ENCODE measurements around the gene MAP3K7CL.

MAP3K7CL gene

GRCh38 chr21:29218749-29219148 lies 88.3 kb downstream of the MAP3K7CL start:
- H3K27ac ChIP-seq (ENCODE audit: low read depth in 2 of 2, low read length in 2 of 2) = peak overlapping the region; percentile 68 to 78
- no peaks in the 10 kb centered on the region for H3K9me3 ChIP-seq (ENCODE audit: control insufficient read depth in 2 of 2, low read length in 2 of 2)
- peak overlapping the region; percentile 42 to 43 for H3K4me3 ChIP-seq (ENCODE audit: low read length in 2 of 2)
- peaks cover 7 to 27% of the 10 kb centered on the region in 2 donors for H3K4me1 ChIP-seq (ENCODE audit: control insufficient read depth in 2 of 2, insufficient read depth in 2 of 2, low read length in 2 of 2)
- H3K36me3 ChIP-seq (ENCODE audit: control insufficient read depth in 2 of 2, insufficient read depth in 2 of 2, low read length in 2 of 2) = no peaks in the 10 kb centered on the region
- peak overlapping the region in 1 of 2 donors; percentile 1 for H3K9ac ChIP-seq (ENCODE audit: low read depth in 1 of 2, low read length in 2 of 2)
- H3K27me3 ChIP-seq (ENCODE audit: control insufficient read depth in 2 of 2, insufficient read depth in 2 of 2, low read length in 2 of 2) = no peaks in the 10 kb centered on the region

- Histone ChIP-seq H3K36me3 (ENCODE audit: control insufficient read depth in 2 of 2, insufficient read depth in 2 of 2, low read length in 2 of 2) (no peaks in the 10 kb centered on the region), H3K27me3 (ENCODE audit: control insufficient read depth in 2 of 2, insufficient read depth in 2 of 2, low read length in 2 of 2) (no peaks in the 10 kb centered on the region), H3K9me3 (ENCODE audit: control insufficient read depth in 2 of 2, low read length in 2 of 2) (no peaks in the 10 kb centered on the region), H3K4me3 (ENCODE audit: low read length in 2 of 2) (peak overlapping the region in 1 of 2 donors; percentile 24), H3K4me1 (ENCODE audit: control insufficient read depth in 2 of 2, insufficient read depth in 2 of 2, low read length in 2 of 2) (peaks cover 7 to 27% of the 10 kb centered on the region in 2 donors), H3K27ac (ENCODE audit: low read depth in 2 of 2, low read length in 2 of 2) (peak overlapping the region; percentile 68 to 78), H3K9ac (ENCODE audit: low read depth in 1 of 2, low read length in 2 of 2) (peak overlapping the region in 1 of 2 donors; percentile 1)
Observed at GRCh38 chr21:29219165-29219770, 88.8 kb downstream of the MAP3K7CL start.

- Histone ChIP-seq H3K4me3 (ENCODE audit: low read length in 2 of 2) (no peak overlapping the region), H3K36me3 (ENCODE audit: control insufficient read depth in 2 of 2, insufficient read depth in 2 of 2, low read length in 2 of 2) (no peaks in the 10 kb centered on the region), H3K27ac (ENCODE audit: low read depth in 2 of 2, low read length in 2 of 2) (no peak overlapping the region), H3K9me3 (ENCODE audit: control insufficient read depth in 2 of 2, low read length in 2 of 2) (no peaks in the 10 kb centered on the region), H3K9ac (ENCODE audit: low read depth in 1 of 2, low read length in 2 of 2) (no peak overlapping the region), H3K27me3 (ENCODE audit: control insufficient read depth in 2 of 2, insufficient read depth in 2 of 2, low read length in 2 of 2) (no peaks in the 10 kb centered on the region), H3K4me1 (ENCODE audit: control insufficient read depth in 2 of 2, insufficient read depth in 2 of 2, low read length in 2 of 2) (peaks cover 7 to 23% of the 10 kb centered on the region in 2 donors)
Observed at GRCh38 chr21:29221253-29221744, 90.9 kb downstream of the MAP3K7CL start.

GRCh38 chr21:29224006-29224405 lies 93.6 kb downstream of the MAP3K7CL start:
- H3K36me3 ChIP-seq (ENCODE audit: control insufficient read depth in 2 of 2, insufficient read depth in 2 of 2, low read length in 2 of 2) = no peaks in the 10 kb centered on the region
- no peaks in the 10 kb centered on the region for H3K9me3 ChIP-seq (ENCODE audit: control insufficient read depth in 2 of 2, low read length in 2 of 2)
- H3K9ac ChIP-seq (ENCODE audit: low read depth in 1 of 2, low read length in 2 of 2) = no peak overlapping the region
- H3K4me3 ChIP-seq (ENCODE audit: low read length in 2 of 2) = no peak overlapping the region
- no peak overlapping the region for H3K27ac ChIP-seq (ENCODE audit: low read depth in 2 of 2, low read length in 2 of 2)
- H3K4me1 ChIP-seq (ENCODE audit: control insufficient read depth in 2 of 2, insufficient read depth in 2 of 2, low read length in 2 of 2) = peaks cover 2 to 9% of the 10 kb centered on the region in 2 donors
- no peaks in the 10 kb centered on the region for H3K27me3 ChIP-seq (ENCODE audit: control insufficient read depth in 2 of 2, insufficient read depth in 2 of 2, low read length in 2 of 2)
